SK-N-SH (cell line): ENCODE data around the gene ZMIZ1.

ENCODE experiments used
- EZH2phosphoT487 ChIP-seq: fragments of 200-600 bp; sonication (generic); IDR thresholded peaks from 2 replicates; pipeline ENCODE4 v1.6.1; 2017; ENCODE audit warnings: low read depth, mixed run types, mild to moderate bottlenecking, antibody characterized with exemption, moderate library complexity, borderline replicate concordance
- FOXM1 ChIP-seq: IDR thresholded peaks from 2 replicates; pipeline ENCODE4 v1.4.0; 2012; ENCODE audit warnings: low read depth, mild to moderate bottlenecking
- GABPA ChIP-seq: IDR thresholded peaks from 2 replicates; pipeline ENCODE4 v1.4.0; 2012; ENCODE audit warnings: low read depth, mild to moderate bottlenecking
- JUND ChIP-seq: IDR thresholded peaks from 2 replicates; pipeline ENCODE4 v1.4.0; 2012
- NRF1 ChIP-seq: IDR thresholded peaks from 2 replicates; pipeline ENCODE4 v1.6.1; 2012; ENCODE audit warnings: low read depth, mild to moderate bottlenecking, low read length
- RCOR1 ChIP-seq: fragments of 150-350 bp; IDR thresholded peaks from 2 replicates; pipeline ENCODE4 v1.6.1; 2017; ENCODE audit warnings: antibody characterized with exemption, low read length
- SIN3A ChIP-seq: IDR thresholded peaks from 2 replicates; pipeline ENCODE4 v1.6.1; 2012; ENCODE audit warnings: low read depth, mild to moderate bottlenecking, low read length, moderate library complexity, borderline replicate concordance
- SMC3 ChIP-seq: IDR thresholded peaks from 2 replicates; pipeline ENCODE4 v1.6.1; 2012; ENCODE audit warnings: low read depth, low read length, improper control_type of control experiment
- TAF1 ChIP-seq: IDR thresholded peaks from 2 replicates; pipeline ENCODE4 v1.6.1; 2012; ENCODE audit warnings: low read depth, mild to moderate bottlenecking, low read length, moderate library complexity, borderline replicate concordance
- TF ChIP-seq, protein P1 (sequence below): fragments of 200-600 bp; sonication (generic); IDR thresholded peaks from 2 replicates; pipeline ENCODE4 v1.6.1; 2017; ENCODE audit warnings: antibody characterized with exemption, mild to moderate bottlenecking, moderate library complexity
- TF ChIP-seq, protein P2 (sequence below): IDR thresholded peaks from 2 replicates; pipeline ENCODE4 v1.6.1; 2012; ENCODE audit warnings: mild to moderate bottlenecking, low read depth, low read length, moderate library complexity
- TF ChIP-seq, protein P3 (sequence below): fragments of 150-350 bp; IDR thresholded peaks from 2 replicates; pipeline ENCODE4 v1.6.1; 2016; ENCODE audit warnings: mild to moderate bottlenecking, low read depth, low read length

DNA sequence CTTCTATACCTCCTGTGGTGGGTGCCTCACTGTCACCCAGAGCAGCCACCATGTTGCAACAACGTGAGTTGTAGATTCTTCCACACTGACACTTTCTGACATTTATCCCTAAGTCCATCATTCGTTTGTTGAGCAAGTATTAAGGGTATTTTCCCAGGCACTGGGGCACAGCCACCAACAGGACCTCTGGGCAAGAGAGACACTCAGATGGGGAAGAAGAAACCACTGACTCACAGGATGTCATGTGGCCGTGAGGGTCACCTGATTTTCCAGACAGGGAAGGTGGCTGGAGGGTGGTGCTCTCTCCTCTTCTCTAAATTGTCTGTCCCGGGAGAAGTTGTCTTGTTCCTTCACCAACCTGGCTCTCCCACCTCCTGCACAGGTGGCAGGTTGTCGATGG, 226.8 kb downstream of the ZMIZ1 start:
- no peak for TF ChIP-seq RCOR1
- TF ChIP-seq, protein P1, sequence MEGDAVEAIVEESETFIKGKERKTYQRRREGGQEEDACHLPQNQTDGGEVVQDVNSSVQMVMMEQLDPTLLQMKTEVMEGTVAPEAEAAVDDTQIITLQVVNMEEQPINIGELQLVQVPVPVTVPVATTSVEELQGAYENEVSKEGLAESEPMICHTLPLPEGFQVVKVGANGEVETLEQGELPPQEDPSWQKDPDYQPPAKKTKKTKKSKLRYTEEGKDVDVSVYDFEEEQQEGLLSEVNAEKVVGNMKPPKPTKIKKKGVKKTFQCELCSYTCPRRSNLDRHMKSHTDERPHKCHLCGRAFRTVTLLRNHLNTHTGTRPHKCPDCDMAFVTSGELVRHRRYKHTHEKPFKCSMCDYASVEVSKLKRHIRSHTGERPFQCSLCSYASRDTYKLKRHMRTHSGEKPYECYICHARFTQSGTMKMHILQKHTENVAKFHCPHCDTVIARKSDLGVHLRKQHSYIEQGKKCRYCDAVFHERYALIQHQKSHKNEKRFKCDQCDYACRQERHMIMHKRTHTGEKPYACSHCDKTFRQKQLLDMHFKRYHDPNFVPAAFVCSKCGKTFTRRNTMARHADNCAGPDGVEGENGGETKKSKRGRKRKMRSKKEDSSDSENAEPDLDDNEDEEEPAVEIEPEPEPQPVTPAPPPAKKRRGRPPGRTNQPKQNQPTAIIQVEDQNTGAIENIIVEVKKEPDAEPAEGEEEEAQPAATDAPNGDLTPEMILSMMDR, result no peak
- TF ChIP-seq, protein P2, sequence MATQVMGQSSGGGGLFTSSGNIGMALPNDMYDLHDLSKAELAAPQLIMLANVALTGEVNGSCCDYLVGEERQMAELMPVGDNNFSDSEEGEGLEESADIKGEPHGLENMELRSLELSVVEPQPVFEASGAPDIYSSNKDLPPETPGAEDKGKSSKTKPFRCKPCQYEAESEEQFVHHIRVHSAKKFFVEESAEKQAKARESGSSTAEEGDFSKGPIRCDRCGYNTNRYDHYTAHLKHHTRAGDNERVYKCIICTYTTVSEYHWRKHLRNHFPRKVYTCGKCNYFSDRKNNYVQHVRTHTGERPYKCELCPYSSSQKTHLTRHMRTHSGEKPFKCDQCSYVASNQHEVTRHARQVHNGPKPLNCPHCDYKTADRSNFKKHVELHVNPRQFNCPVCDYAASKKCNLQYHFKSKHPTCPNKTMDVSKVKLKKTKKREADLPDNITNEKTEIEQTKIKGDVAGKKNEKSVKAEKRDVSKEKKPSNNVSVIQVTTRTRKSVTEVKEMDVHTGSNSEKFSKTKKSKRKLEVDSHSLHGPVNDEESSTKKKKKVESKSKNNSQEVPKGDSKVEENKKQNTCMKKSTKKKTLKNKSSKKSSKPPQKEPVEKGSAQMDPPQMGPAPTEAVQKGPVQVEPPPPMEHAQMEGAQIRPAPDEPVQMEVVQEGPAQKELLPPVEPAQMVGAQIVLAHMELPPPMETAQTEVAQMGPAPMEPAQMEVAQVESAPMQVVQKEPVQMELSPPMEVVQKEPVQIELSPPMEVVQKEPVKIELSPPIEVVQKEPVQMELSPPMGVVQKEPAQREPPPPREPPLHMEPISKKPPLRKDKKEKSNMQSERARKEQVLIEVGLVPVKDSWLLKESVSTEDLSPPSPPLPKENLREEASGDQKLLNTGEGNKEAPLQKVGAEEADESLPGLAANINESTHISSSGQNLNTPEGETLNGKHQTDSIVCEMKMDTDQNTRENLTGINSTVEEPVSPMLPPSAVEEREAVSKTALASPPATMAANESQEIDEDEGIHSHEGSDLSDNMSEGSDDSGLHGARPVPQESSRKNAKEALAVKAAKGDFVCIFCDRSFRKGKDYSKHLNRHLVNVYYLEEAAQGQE, result no peak
- no peak for TF ChIP-seq TAF1
- TF ChIP-seq, protein P3, sequence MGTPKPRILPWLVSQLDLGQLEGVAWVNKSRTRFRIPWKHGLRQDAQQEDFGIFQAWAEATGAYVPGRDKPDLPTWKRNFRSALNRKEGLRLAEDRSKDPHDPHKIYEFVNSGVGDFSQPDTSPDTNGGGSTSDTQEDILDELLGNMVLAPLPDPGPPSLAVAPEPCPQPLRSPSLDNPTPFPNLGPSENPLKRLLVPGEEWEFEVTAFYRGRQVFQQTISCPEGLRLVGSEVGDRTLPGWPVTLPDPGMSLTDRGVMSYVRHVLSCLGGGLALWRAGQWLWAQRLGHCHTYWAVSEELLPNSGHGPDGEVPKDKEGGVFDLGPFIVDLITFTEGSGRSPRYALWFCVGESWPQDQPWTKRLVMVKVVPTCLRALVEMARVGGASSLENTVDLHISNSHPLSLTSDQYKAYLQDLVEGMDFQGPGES, result no peak
- TF ChIP-seq EZH2phosphoT487, result no peak
- no peak for TF ChIP-seq GABPA
- TF ChIP-seq JUND, result no peak
- TF ChIP-seq SMC3, result no peak
- no peak for TF ChIP-seq NRF1
- TF ChIP-seq FOXM1, result no peak
- TF ChIP-seq SIN3A, result no peak
